Measurements from ENCODE around the gene RTL9. TPM values are rescaled to one million over a fixed set of nuclear protein-coding genes. Genes with fewer than 3 reads are reported as not detected.

Gene RTL9
- total RNA-seq, 3 donors from 2014 or later (not counting 1 experiment from before 2014, with no cell fraction given): not detected

- H3K4me1 Mint-ChIP-seq: no peaks in the 10 kb centered on the region
Observed at GRCh38 chrX:110397339-110397738, 38.7 kb downstream of the RTL9 start.

GRCh38 chrX:110397904-110398303 is 39.3 kb downstream of the RTL9 start:
- H3K4me1 Mint-ChIP-seq: no peaks in the 10 kb centered on the region
- H3K27me3 Mint-ChIP-seq (ENCODE audit: low read depth in 2 of 2): peaks cover 0 to 67% of the 10 kb centered on the region in 2 donors
- intact Hi-C loops (cut with micrococcal nuclease): no loop called here
- H3K27ac Mint-ChIP-seq: no peak overlapping the region
- Histone ChIP-seq H3K27ac (ENCODE audit: low read length) (no peak overlapping the region), H3K9me3 (ENCODE audit: control insufficient read depth, insufficient read depth, low read length) (no peaks in the 10 kb centered on the region), H3K4me3 (ENCODE audit: low read length) (no peak overlapping the region), H3K36me3 (ENCODE audit: control insufficient read depth, insufficient read depth, low read length) (no peaks in the 10 kb centered on the region), H3K27me3 (ENCODE audit: control insufficient read depth, insufficient read depth, low read length) (no peaks in the 10 kb centered on the region), H3K4me1 (ENCODE audit: control insufficient read depth, insufficient read depth, low read length) (no peaks in the 10 kb centered on the region)
- ATAC-seq (no peak), DNase-seq (no peak)
- H3K9me3 Mint-ChIP-seq: no peaks in the 10 kb centered on the region
- 80% methylated on average over 4 of the region's 6 CpGs for WGBS (ENCODE audit: insufficient coverage)
- no peak overlapping the region for H3K4me3 Mint-ChIP-seq
- no peaks in the 10 kb centered on the region for H3K36me3 Mint-ChIP-seq
- no peak for TF ChIP-seq CTCF (IDR thresholded peaks at IDR 0.05)

More at GRCh38 chrX:110397339-110397738, 38.7 kb downstream of the RTL9 start:
- ATAC-seq: no peak
- DNase-seq: no peak
- no peaks in the 10 kb centered on the region for H3K9me3 Mint-ChIP-seq
- no peaks in the 10 kb centered on the region for H3K36me3 Mint-ChIP-seq
- intact Hi-C loops (cut with micrococcal nuclease): no loop called here
- no peak for TF ChIP-seq CTCF (IDR thresholded peaks at IDR 0.05)
- peaks cover 0 to 64% of the 10 kb centered on the region in 2 donors for H3K27me3 Mint-ChIP-seq (ENCODE audit: low read depth in 2 of 2)
- H3K27ac Mint-ChIP-seq: no peak overlapping the region
- no peaks in the 10 kb centered on the region for H3K4me1 ChIP-seq (ENCODE audit: control insufficient read depth, insufficient read depth, low read length)
- H3K4me3 ChIP-seq (ENCODE audit: low read length): no peak overlapping the region
- no peak overlapping the region for H3K27ac ChIP-seq (ENCODE audit: low read length)
- no peak overlapping the region for H3K4me3 Mint-ChIP-seq
- H3K9me3 ChIP-seq (ENCODE audit: control insufficient read depth, insufficient read depth, low read length): no peaks in the 10 kb centered on the region
- no peaks in the 10 kb centered on the region for H3K27me3 ChIP-seq (ENCODE audit: control insufficient read depth, insufficient read depth, low read length)
- no peaks in the 10 kb centered on the region for H3K36me3 ChIP-seq (ENCODE audit: control insufficient read depth, insufficient read depth, low read length)

- Mint-ChIP-seq H3K27ac (no peak overlapping the region), H3K4me3 (no peak overlapping the region), H3K27me3 (ENCODE audit: low read depth in 2 of 2) (peaks cover 2 to 67% of the 10 kb centered on the region in 2 donors), H3K36me3 (no peaks in the 10 kb centered on the region), H3K4me1 (no peaks in the 10 kb centered on the region), H3K9me3 (no peaks in the 10 kb centered on the region)
- Histone ChIP-seq H3K27ac (ENCODE audit: low read length) (no peak overlapping the region), H3K9me3 (ENCODE audit: control insufficient read depth, insufficient read depth, low read length) (no peaks in the 10 kb centered on the region), H3K36me3 (ENCODE audit: control insufficient read depth, insufficient read depth, low read length) (no peaks in the 10 kb centered on the region), H3K27me3 (ENCODE audit: control insufficient read depth, insufficient read depth, low read length) (no peaks in the 10 kb centered on the region), H3K4me1 (ENCODE audit: control insufficient read depth, insufficient read depth, low read length) (no peaks in the 10 kb centered on the region), H3K4me3 (ENCODE audit: low read length) (no peak overlapping the region)
- TF ChIP-seq CTCF (IDR thresholded peaks at IDR 0.05): no peak
- ATAC-seq: no peak
- intact Hi-C loops (cut with micrococcal nuclease): no loop called here
- DNase-seq: no peak
- WGBS (ENCODE audit: insufficient coverage): no CpG with 5 or more reads among the region's 5 CpGs
Observed at GRCh38 chrX:110399497-110399896, 40.8 kb downstream of the RTL9 start.

- no peak for TF ChIP-seq CTCF (IDR thresholded peaks at IDR 0.05)
- H3K27ac Mint-ChIP-seq: no peak overlapping the region
- no peak overlapping the region for H3K4me3 Mint-ChIP-seq
- no peak overlapping the region for H3K27ac ChIP-seq (ENCODE audit: low read length)
- H3K27me3 ChIP-seq (ENCODE audit: control insufficient read depth, insufficient read depth, low read length): no peaks in the 10 kb centered on the region
- H3K9me3 Mint-ChIP-seq: no peaks in the 10 kb centered on the region
- H3K4me3 ChIP-seq (ENCODE audit: low read length): no peak overlapping the region
- no peaks in the 10 kb centered on the region for H3K36me3 ChIP-seq (ENCODE audit: control insufficient read depth, insufficient read depth, low read length)
- intact Hi-C loops (cut with micrococcal nuclease): no loop called here
- H3K9me3 ChIP-seq (ENCODE audit: control insufficient read depth, insufficient read depth, low read length): no peaks in the 10 kb centered on the region
- WGBS (ENCODE audit: insufficient coverage): no CpG with 5 or more reads among the region's 3 CpGs
- H3K4me1 Mint-ChIP-seq: no peaks in the 10 kb centered on the region
- H3K4me1 ChIP-seq (ENCODE audit: control insufficient read depth, insufficient read depth, low read length): no peaks in the 10 kb centered on the region
- DNase-seq (no peak), ATAC-seq (no peak)
- H3K27me3 Mint-ChIP-seq (ENCODE audit: low read depth in 2 of 2): peaks cover 2 to 67% of the 10 kb centered on the region in 2 donors
- H3K36me3 Mint-ChIP-seq: no peaks in the 10 kb centered on the region
Observed at GRCh38 chrX:110399966-110400365, 41.3 kb downstream of the RTL9 start.
